HL-60/S4 treated with phorbol 12-myristate 13-acetate at 8.2 ng/mL for 4 days and 3 days (cell line): ENCODE measurements around the gene CDK11A.
"Not testable (repeated sequence)": the region's sequence is repeated elsewhere in the genome, so short reads cannot be mapped to it uniquely, and the experiment has no call there.

ENCODE experiments used
- in situ Hi-C: fragments of 300-500 bp; cut with MboI; formaldehyde crosslinking; loops from 2 replicates; pipeline ENCODE4 v1.15.0; 2022; ENCODE audit warnings: low sequenced_read_pairs

Gene CDK11A

GRCh38 chr1:1724035-1724864 lies at the start of gene CDK11A:
CDK11A (minus strand) TSS chr1:1724357; CDS start chr1:1722818, 1,539 bp downstream.
- in situ Hi-C loops = not testable (repeated sequence)

GRCh38 chr1:1773874-1774273 lies 49.7 kb upstream of the CDK11A start:
- in situ Hi-C loops = no loop called here

DNA sequence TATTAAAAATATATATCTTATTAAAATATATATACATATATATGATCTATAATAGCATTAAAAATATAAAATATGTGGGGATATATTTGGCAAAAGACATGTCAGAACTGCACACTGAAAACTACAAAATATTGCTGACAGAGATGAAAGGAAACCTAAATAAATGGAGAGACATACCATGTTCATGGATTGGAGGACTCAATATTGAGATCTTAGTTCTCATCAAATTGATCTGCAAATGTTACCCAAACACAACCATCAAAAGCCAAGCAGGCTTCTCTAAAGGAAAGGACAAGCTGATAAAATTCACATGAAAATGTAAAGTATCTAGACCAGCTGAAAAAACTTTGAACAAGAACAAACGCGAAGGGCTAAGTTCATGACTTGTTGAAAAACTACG lies 46.9 kb upstream of the CDK11A start:
- in situ Hi-C loops = no loop called here

DNA sequence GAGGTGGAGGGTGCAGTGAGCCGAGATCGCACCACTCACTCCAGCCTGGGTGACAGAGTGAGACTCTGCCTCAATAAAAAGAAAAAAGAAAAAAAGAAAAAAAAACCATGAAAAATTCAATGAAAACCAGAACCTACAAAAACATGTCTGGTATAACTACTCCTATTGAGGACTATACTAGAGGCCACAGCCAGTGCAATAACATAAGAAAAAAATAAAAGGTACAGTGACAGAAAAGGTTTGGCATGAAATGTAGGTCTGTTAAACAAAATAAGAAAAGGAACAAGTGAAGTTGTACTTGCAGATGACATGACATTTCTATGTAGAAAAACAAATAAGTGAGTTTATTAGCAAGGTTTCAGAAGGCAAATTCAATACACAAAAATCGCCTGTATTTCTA lies 45.9 kb upstream of the CDK11A start:
- in situ Hi-C loops = no loop called here

DNA sequence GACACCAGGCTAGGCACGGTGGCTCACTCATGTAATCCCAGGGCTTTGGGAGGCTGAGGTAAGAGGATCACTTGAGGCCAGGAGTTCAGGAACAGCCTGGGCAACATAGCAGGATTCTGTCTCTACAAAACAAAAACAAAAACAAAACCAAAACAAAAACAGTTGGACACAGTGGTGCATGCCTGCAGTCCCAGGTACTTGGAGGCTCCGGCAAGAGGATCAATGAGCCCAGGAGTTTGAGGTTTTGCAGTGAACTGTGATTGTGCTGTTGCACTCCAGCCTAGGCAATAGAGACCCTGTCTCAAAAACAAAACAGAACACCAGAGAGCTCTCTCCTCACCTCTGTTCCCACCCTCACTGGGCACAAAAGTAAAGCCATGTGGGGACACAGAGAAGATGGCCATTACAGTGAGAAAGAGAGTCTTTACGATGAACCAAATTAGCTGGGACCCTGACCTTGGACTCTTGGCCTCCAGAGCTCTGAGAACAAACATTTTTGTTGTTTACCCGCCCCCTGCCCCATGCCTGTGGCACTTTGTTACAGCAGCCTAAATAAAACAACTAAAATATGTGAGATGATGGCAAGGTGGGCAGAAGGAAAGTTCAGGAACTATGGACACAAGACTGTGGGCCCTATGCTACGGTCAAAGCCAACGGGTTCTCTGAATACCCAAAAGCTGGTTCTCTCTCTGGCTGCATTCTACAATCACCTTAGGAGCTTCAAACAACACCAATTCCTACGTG lies 44.3 kb upstream of the CDK11A start:
- in situ Hi-C loops = no loop called here

DNA sequence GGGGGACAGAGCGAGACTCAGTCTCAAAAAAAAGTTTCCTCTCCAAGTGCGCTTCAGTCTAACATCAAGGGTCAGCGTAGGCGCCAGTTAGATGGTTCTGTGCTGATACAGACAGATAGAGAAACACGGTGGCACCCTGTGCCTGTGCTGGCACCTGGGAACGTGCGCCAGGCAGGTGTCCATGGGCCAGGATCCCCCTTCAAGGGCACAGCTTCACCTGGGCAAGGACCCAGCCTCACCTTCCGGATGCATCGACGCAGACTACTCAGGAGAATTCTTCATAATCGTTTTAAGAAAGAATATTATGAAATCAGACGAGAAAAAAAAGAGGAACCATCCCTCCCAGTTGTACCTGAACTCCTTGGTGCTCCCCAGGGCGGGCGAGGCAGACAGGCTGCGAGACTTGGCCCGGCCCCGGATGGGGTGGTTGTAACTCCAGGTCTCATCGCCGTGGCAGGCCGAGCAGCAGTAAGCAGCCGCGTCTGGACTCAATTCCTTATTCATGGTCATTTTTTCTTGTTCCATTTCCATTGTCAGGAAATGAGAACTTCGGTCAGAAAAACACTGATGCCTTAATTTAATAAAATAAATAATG lies 40.8 kb upstream of the CDK11A start:
- in situ Hi-C loops = no loop called here

DNA sequence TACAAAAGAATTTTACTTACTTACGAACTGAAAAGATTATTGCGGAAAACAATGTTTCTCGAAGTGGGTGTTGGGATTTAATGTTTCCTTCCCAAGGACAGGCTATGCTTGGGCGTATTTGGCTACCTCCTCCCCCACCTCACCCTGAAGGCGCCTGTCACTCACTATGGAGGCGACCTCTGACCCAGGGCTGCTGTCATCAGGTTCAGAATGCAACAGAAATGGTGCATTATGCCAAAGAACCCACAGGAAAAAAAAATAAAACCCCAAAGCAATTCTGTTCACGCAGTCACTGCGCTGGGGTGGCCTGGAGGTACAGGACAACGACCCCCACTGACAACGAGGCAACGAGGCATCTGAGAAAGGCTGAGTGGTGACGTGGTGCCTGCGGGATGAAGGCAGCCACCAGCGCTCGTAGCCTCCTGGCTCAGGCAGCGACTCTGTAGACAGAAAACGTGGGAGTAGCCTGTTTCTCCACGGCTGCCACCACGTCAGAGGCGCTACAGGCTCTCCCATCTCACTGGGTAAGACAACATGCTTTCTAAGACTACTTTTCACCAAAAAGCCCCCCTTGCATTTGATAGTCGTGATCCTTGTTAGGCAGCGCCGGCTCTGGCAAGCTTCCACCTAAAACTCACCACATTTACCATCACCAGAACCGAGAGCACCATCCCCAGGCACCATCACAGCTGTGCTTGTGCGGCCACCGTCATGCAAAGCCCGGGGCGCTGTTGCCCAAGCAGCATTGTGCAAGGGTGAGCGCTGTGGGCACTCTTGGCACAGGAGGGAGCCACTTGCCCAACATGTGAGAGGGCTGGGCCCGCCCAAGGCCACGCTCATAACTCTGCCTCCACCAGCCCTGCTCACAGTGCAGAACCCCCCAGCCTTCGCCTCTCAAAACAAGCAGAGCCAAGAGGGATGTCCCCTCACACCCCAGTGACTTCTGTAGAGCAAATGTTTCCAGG lies 39.8 kb upstream of the CDK11A start:
- in situ Hi-C loops = no loop called here

DNA sequence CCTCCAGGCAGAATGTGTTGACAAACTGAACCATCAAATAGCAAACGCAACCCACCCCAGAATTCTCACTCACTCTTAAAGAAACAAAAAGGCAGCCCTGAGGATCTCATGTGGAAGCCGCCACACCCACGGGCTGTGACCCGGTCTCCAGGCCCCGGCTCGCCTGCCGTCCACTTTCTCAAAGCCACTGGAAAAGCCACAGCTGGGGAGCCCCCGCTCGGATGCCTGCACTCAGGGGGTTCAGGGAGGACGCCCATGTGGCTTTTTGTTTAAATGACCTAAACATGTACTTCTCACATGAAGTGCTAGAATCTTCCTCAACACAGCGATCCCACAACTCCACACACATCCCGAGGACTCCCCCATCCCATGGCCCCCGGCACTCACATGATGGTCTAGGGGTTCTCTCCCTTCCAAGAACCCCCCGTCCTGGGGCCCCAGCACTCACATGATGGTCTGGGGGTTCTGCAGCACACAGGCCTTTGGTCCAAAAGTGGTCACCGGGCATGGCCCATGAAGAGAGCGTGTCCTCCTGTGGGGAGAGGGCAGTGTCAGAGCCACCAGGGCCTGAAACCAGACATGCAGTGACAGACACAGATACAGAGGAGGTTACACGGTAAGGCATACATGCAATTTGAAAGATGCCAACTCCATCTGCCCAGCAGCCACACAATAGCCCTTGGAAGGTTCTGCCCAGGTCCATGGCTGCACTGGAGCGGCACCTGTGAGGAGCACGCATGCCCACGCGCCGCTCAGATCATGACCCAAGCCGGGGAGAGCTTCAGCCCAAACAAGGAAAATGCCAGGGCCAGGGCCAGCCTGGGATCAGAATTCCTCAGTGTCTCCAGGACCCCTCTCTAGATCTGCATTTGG lies 37.6 kb upstream of the CDK11A start:
- in situ Hi-C loops = no loop called here

DNA sequence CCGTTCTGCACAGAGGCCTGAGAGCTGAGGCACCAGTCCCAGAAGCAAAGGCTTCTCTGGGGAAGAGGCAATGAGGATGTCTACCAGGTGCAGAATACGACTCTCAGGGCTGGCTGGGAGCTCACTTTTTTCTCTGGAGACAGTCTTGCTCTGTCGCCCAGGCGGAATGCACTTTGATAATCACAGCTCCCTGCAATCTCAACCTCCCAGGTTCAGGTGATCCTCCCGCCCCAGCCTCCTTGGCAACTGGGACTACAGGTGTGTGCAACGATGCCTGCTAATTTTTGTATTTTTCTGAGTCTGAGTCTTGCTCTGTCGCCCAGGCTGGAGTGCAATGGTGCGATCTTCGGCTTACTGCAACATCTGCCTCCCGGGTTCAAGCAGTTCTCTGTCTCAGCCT lies 36.6 kb upstream of the CDK11A start:
- in situ Hi-C loops = no loop called here

GRCh38 chr1:1760345-1760650 lies 36.1 kb upstream of the CDK11A start:
- in situ Hi-C loops = no loop called here

- in situ Hi-C loops = no loop called here
Measured at GRCh38 chr1:1759456-1760344, 35.5 kb upstream of the CDK11A start.

- in situ Hi-C loops = no loop called here
Measured at GRCh38 chr1:1758692-1759455, 34.7 kb upstream of the CDK11A start.

DNA sequence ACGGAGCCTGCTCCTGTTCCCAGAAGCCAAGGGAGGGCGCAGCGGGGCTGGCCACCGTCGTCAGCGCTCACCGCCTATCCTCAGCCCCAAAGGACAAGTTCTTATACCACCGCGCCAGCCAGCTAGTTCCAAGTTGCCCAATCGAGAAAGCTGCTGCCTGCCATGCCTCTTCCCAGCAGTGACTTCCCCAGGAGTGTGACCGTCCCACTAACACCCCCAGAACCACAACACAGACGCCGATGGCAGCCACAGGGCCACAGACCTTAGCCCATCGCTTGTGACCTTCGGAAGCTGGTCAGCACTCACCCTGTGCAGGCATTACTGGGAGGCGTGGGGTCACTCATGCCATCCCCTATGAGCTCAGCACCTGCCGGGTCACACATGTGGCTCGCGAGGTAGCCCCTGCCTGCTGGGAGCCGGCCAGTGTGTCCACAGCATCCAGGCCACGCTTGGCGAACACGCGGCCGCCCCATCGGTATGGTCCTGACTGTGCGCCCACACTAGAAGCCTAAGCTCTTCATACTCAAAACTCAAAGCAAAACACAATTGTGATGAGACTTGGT lies 34.0 kb upstream of the CDK11A start:
- in situ Hi-C loops = no loop called here

- in situ Hi-C loops = no loop called here
Measured at GRCh38 chr1:1757422-1758058, 33.4 kb upstream of the CDK11A start.

- in situ Hi-C loops = no loop called here
Measured at GRCh38 chr1:1756661-1757421, 32.7 kb upstream of the CDK11A start.

DNA sequence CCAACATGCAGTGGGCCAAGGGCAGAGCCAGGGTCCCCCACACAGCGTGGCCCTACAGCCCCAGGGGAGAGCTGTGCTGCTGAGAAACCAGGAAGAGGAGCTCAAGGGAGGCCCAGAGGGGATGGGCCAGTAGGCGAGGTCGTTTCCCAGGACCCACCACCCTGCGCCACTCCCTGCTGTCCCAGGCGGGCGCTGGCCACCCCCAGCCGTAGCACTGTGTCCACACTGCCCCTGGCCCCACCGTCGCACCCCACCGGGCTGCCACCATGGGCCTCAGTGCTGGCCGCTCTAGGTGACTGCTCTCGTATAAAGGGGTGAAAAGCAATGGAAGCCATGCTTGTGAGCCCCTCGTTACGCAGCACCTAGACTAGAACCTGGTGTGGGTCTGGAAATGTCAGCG lies 31.7 kb upstream of the CDK11A start:
- in situ Hi-C loops = no loop called here

DNA sequence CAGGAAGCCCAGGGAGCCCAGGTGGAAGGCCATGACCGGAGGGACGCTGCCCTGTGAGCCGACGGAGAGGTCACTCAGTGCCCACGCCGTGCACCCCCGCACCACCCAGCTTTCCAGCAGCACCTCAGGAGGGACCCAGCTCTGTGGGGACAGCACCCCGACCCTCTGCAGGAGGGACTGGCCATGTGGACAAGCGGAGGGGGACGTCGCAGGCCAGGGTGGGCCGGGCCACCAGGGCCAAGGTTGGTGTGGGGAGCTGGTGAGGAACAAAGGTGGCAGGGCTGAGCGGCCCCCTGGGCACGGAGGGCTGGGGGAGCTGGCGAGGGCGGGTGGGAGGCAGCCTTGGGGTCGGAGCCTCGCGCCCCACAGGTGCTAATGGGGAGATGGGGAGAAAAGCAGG lies 31.3 kb upstream of the CDK11A start:
- in situ Hi-C loops = no loop called here
